Mucosa of descending colon (tissue), 3 donors: ENCODE results near the gene POU3F1. TPM values are rescaled to one million over a fixed set of nuclear protein-coding genes. Genes with fewer than 3 reads are reported as not detected.

Experiments used
- ATAC-seq: fragments of 200-7000 bp; cut with Tn5 transposase; one replicate; pipeline ENCODE4 v1.9.1; 2020; ENCODE audit warnings: mild to moderate bottlenecking, moderate library complexity
- DNase-seq, 3 donors: peaks; one replicate each; pipeline ENCODE4 v3.0.0-alpha.2; 2020
- H3K36me3 ChIP-seq: fragments of 200-600 bp; one replicate; pipeline ENCODE4 v1.8.0; 2021; ENCODE audit warnings: low read depth, mild to moderate bottlenecking
- H3K4me1 ChIP-seq: fragments of 200-600 bp; one replicate; pipeline ENCODE4 v1.8.0; 2021; ENCODE audit warnings: low read depth, mild to moderate bottlenecking
- H3K4me3 ChIP-seq: fragments of 200-600 bp; one replicate; pipeline ENCODE4 v1.8.0; 2021; ENCODE audit warnings: mild to moderate bottlenecking
- H3K9me3 ChIP-seq: fragments of 200-600 bp; one replicate; pipeline ENCODE4 v1.8.0; 2021; ENCODE audit warnings: mild to moderate bottlenecking
- CTCF ChIP-seq: fragments of 200-600 bp; IDR thresholded peaks from one replicate; pipeline ENCODE4 v1.8.0; 2022; ENCODE audit warnings: antibody characterized with exemption, mild to moderate bottlenecking
- intact Hi-C, 2 donors: fragments of 100-400 bp; cut with DNase I in 1 of 2; cut with micrococcal nuclease in 1 of 2; formaldehyde crosslinking; loops; one replicate each; pipeline versions ENCODE4 v1.11.0 to v1.11.1; 2022; cut with DNase I, micrococcal nuclease
- total RNA-seq, 3 donors: library from RNA; stranded (reverse); fragmentation: NEBNext Ultra II Directional in 2 of 3; extraction: Animal tissue kit (Norgen Biotek cat#: 25700) in 2 of 3; gene quantifications; one replicate each; pipeline versions ENCODE4 v1.2.1 to v1.2.4, GENCODE V29; 2021 to 2023
- donor health status: DM: no; HTN: no; CAD: no; lungs with moderate emphysema.
- donor health status: DM: no; HTN: no; CAD: no.
- donor health status: DM: no; HTN: yes; CAD: no.

POU3F1 gene
- total RNA-seq, 3 donors from 2014 or later: not detected

DNA sequence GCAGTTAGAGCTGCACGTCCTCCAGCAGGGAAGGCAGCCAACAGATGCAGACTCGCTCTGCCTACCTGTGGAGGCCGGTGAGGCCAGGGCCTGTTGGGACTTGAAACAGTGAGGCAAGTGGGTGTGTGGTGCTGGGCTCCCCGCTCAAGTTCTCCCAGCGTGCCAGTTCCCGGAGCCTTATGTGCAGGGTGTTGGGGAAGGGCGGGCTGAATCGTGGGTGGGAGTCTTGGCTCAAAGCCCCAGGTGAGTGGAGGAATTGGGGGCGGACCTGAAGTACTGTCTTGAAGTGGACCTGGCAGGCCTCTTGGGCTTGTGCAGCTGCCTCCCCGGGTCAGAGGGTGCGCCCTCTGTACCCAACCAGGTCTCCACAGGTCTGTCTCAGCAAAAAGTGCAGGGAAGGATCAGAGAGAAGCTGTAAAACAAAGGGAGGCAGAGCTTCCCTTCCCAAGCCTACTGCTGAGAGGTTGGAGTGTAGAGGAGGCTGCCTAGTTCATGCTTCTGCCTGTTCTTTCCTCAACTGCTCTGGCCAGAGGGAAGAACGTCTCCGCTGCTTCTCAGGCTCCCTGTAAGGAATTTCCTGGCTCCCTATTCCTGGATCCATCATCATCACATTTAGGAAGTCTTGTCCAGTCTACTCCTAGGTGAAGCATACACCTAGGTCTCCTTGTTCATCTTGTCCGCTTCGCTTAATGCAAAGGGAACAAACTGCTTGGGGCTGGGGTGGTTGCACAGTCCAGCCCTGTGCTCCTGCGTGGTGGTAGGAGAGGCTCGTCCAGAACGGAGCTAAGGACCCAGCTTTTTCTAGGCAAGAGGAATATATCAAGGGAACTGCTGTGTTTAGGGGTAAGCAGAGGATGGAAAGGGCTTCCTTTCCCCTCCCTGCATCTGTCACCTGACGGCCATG is 19.1 kb downstream of the POU3F1 start:
- no peak for DNase-seq
- intact Hi-C loops: no loop called here

GRCh38 chr1:38026592-38027200 is 19.9 kb downstream of the POU3F1 start:
- Histone ChIP-seq H3K9me3 (no peaks in the 10 kb centered on the region), H3K4me3 (no peak overlapping the region), H3K36me3 (no peaks in the 10 kb centered on the region), H3K4me1 (peaks cover 13% of the 10 kb centered on the region)
- peak in 2 of 3 donors; percentile 56 to 64 for DNase-seq
- no peak for TF ChIP-seq CTCF
- ATAC-seq: peak; percentile 43
- intact Hi-C loops: no loop called here

More for the DNA sequence above, 19.1 kb downstream of the POU3F1 start:
- H3K4me1 ChIP-seq: peaks cover 13% of the 10 kb centered on the region
- no peaks in the 10 kb centered on the region for H3K36me3 ChIP-seq
- no peak for TF ChIP-seq CTCF
- ATAC-seq: no peak
- no peaks in the 10 kb centered on the region for H3K9me3 ChIP-seq
- no peak overlapping the region for H3K4me3 ChIP-seq

GRCh38 chr1:38025664-38026063 is 20.9 kb downstream of the POU3F1 start:
- TF ChIP-seq CTCF: no peak
- no peak for ATAC-seq
- no peak for DNase-seq
- Histone ChIP-seq H3K36me3 (no peaks in the 10 kb centered on the region), H3K9me3 (no peaks in the 10 kb centered on the region), H3K4me3 (no peak overlapping the region), H3K4me1 (peaks cover 13% of the 10 kb centered on the region)
- intact Hi-C loops: no loop called here

DNA sequence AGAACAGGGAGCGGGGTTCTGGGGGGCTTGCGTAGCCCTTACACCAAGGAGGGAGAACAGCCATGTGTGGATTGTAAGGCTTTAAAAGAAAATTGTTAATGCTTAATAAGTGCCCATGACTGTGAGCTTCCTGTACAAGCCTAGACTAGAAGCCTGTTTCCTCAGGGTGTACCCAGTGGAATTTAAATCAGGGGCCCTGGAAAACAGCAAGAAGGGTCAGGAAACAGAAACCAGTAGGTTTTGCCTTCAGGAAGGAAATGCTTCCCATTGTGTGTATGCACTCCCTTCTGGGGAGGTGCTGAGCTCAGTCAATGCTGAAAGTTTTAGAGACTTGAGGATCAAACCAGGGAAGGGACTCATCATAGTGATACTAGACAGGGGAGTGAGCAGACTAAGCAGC is 21.4 kb downstream of the POU3F1 start:
- Histone ChIP-seq H3K9me3 (no peaks in the 10 kb centered on the region), H3K4me3 (no peak overlapping the region), H3K36me3 (no peaks in the 10 kb centered on the region), H3K4me1 (peaks cover 13% of the 10 kb centered on the region)
- ATAC-seq: no peak
- intact Hi-C loops: no loop called here
- DNase-seq: no peak
- no peak for TF ChIP-seq CTCF

DNA sequence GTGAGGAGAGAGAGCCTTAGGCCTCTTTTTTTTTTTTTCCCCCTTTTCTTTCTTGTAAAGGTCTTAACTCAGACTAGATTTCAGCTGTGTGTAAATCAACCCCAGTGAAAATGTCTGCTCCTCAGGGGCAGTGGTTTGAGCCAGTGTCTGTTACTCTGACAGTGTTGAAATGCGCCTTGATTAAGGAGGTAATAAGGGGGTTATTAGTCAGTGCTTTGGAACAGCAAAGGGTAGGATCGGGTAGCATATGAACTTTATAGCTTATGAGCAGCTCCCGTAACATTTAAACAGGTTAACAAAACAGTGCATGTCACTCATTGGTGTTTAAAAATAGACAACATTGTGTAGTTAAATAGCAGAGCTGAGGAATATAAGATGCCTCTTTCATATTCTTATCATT is 23.8 kb downstream of the POU3F1 start:
- Histone ChIP-seq H3K36me3 (no peaks in the 10 kb centered on the region), H3K9me3 (no peaks in the 10 kb centered on the region), H3K4me3 (no peak overlapping the region), H3K4me1 (no peaks in the 10 kb centered on the region)
- TF ChIP-seq CTCF: no peak
- intact Hi-C loops: no loop called here
- ATAC-seq (no peak), DNase-seq (no peak)
